ENCODE data around the gene SPTBN4. TPM values are rescaled to one million over a fixed set of nuclear protein-coding genes. Genes with fewer than 3 reads are reported as not detected.

SPTBN4 gene
- total and polyA plus RNA-seq, 10 donors: 0.30 to 2.3 (median 0.66) TPM

DNA sequence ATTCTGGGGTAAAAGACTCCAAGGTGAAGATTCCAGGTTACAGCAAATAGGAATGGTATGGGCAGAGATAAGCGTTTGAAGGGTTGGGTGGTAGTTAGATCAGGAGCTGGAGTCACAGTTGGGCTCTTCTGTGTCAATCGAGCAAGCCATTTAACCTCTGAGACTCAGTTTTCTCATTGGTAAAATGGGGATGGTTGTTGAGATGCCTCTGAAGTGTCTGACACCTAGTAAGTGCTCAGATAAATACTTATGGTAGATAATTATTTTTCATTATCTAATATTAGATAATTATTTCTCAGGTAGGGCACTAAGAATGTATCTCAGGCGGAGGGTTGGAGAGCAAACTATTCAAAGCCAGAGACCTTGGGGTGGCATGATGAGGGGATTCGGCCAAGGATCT, 142.2 kb downstream of the SPTBN4 start:
- H3K9me3 ChIP-seq: no peaks in the 10 kb centered on the region
- DNase-seq: no peak
- H3K4me3 ChIP-seq: peak overlapping the region in 4 of 8 donors; percentile 48 to 73 (median 51)
- peak overlapping the region; percentile 82 to 93 (median 88) for H3K27ac ChIP-seq
- H3K4me1 ChIP-seq: peaks cover 30 to 85% (median 62%) of the 10 kb centered on the region in 6 donors
- no peak for TF ChIP-seq POLR2A (IDR thresholded peaks at IDR 0.05)
- no peak for TF ChIP-seq POLR2AphosphoS5 (IDR thresholded peaks at IDR 0.05)
- TF ChIP-seq CTCF (IDR thresholded peaks at IDR 0.05 in 8 of 11, conservative IDR thresholded peaks at IDR 0.05 in 3 of 11): no peak
- peaks cover 0 to 78% (median 0%) of the 10 kb centered on the region in 7 donors for H3K27me3 ChIP-seq (replicated peaks in 1 of 7)
- 70 to 84% (median 80%) methylated on average over 4 of the region's 4 CpGs for WGBS, 5 donors
- H3K36me3 ChIP-seq: no peaks in the 10 kb centered on the region
- intact Hi-C loops (cut with DNase I; ENCODE audit: low total_unique reads): no loop called here

DNA sequence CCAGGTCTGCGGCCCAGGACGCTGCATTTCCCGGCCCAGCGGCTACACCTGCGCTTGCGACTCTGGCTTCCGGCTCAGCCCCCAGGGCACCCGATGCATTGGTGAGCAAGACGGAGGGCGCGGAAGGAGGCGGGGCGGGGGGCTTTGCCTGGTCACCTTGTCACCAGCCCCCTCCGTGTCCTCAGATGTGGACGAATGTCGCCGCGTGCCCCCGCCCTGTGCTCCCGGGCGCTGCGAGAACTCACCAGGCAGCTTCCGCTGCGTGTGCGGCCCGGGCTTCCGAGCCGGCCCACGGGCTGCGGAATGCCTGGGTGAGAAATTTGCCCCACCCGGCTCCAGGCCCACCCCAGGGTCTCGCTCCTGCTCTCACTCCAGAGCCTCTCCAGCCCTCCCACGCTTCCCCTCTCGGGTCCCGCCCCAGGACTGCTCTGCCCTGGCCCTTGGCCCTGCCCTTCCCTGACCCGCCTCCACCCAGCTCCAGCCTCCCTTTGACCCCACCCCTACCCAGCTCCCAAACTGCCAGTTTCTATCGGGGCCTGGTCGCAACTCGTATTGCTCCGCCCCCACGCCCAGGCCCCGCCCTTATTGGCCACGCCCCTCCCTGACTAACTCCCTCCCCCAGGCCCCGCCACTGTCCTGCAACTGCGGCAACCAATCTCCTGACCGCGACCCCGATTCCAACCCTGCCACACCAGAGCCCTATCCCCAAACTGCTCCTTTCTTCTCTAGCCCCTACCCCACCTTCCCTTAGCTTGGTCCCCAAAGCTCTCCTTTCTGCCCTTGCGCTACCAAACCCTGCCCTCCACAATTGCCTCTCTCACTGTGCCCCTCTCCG, 143.0 kb downstream of the SPTBN4 start:
- peak; percentile 96 for DNase-seq
- H3K4me3 ChIP-seq: peak overlapping the region; percentile 25 to 73 (median 48)
- peak overlapping the region; percentile 82 to 93 (median 88) for H3K27ac ChIP-seq
- 3 to 5% (median 3%) methylated on average over 31 to 50 of the region's 50 CpGs for WGBS, 5 donors
- H3K36me3 ChIP-seq: no peaks in the 10 kb centered on the region
- intact Hi-C loops (cut with DNase I; ENCODE audit: low total_unique reads): no loop called here
- TF ChIP-seq POLR2AphosphoS5 (IDR thresholded peaks at IDR 0.05): peak; percentile 75 to 86 (median 82)
- no peak for TF ChIP-seq CTCF (IDR thresholded peaks at IDR 0.05 in 8 of 11, conservative IDR thresholded peaks at IDR 0.05 in 3 of 11)
- TF ChIP-seq POLR2A (IDR thresholded peaks at IDR 0.05): peak in 1 of 3 donors; percentile 51
- H3K9me3 ChIP-seq: no peaks in the 10 kb centered on the region
- H3K27me3 ChIP-seq (replicated peaks in 1 of 7): peaks cover 0 to 78% (median 6%) of the 10 kb centered on the region in 7 donors
- H3K4me1 ChIP-seq: peaks cover 27 to 85% (median 61%) of the 10 kb centered on the region in 6 donors

DNA sequence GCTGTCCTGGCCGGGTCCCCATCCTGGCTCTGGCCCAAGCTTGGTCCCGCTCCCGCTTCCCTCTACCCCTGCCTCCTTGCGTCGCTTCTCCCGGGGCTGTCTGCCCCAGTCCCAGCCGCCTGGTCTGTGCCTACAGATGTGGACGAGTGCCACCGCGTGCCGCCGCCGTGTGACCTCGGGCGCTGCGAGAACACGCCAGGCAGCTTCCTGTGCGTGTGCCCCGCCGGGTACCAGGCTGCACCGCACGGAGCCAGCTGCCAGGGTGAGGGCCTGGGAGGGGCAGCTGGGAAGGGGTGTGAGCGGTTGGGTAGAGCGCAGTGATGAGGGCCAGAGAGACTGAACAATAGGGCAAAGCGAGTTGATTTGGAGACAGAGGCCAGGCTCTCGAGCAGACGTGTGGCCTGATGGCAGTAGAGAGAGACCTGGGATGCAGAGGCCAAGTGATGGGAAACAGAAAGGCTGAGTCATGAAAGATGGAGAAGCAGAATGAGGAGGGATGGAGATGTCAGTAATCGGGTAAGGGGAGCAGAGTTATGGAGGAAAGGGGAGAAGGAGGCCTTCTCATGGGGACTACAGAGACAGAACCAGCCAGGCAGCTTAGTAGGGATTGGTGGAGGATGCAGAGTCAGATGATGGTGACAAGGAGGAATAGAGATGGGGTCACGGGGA, 143.7 kb downstream of the SPTBN4 start:
- Histone ChIP-seq H3K36me3 (no peaks in the 10 kb centered on the region), H3K9me3 (no peaks in the 10 kb centered on the region), H3K27ac (peak overlapping the region; percentile 82 to 93 (median 88)), H3K4me1 (peaks cover 20 to 85% (median 58%) of the 10 kb centered on the region in 6 donors), H3K4me3 (peak overlapping the region in 7 of 8 donors; percentile 12 to 73 (median 48)), H3K27me3 (replicated peaks in 1 of 7) (peaks cover 0 to 73% (median 8%) of the 10 kb centered on the region in 7 donors)
- no peak for TF ChIP-seq CTCF (IDR thresholded peaks at IDR 0.05 in 8 of 11, conservative IDR thresholded peaks at IDR 0.05 in 3 of 11)
- TF ChIP-seq POLR2AphosphoS5 (IDR thresholded peaks at IDR 0.05): peak; percentile 61 to 87 (median 68)
- TF ChIP-seq POLR2A (IDR thresholded peaks at IDR 0.05): no peak
- peak; percentile 92 for DNase-seq
- intact Hi-C loops (cut with DNase I; ENCODE audit: low total_unique reads): no loop called here
- WGBS, 5 donors: 9 to 15% (median 14%) methylated on average over 29 of the region's 29 CpGs
